Prostate gland (tissue), 2 donors: ENCODE data around the gene MKRN1.

Source experiments
- POLR2A ChIP-seq: fragments of 450-650 bp; IDR thresholded peaks from one replicate; pipeline ENCODE4 v1.6.1; 2016; ENCODE audit warnings: antibody characterized with exemption, mild to moderate bottlenecking
- POLR2AphosphoS5 ChIP-seq: sonication (generic); formaldehyde crosslinking; IDR thresholded peaks from one replicate; pipeline ENCODE4 v1.6.1; 2017; ENCODE audit warnings: antibody characterized with exemption
- TF ChIP-seq, protein P1 (sequence below), 4 experiments: fragments of 200-600 bp in 2 of 4; fragments of 450-650 bp in 2 of 4; sonication (generic) in 2 of 4; IDR thresholded peaks; 1 replicate in 3 of 4; 2 replicates in 1 of 4; pipeline ENCODE4 v1.5.1; 2016 to 2019; ENCODE audit warnings: antibody characterized with exemption in 4 of 4, mild to moderate bottlenecking in 2 of 4, moderate library complexity in 2 of 4

DNA sequence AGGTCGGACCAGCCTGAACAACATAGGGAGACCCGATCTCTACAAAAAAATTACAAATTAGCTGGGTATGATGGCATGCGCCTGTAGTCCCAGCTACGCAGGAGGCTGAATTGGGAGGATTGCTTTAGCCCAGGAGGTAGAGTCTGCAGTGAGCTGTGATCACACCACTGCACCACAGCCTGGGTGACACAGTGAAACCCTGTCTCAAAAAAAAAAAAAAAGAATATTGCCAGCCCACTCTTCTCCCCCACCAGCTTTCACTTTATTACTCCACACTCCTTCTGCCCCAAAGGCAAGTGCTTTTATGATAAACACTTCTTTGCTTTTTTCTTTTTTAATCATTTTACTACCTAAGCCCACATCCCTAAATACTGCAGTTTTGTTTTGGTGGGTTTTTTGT, 60.7 kb downstream of the MKRN1 start:
- no peak for TF ChIP-seq POLR2A
- TF ChIP-seq, protein P1, sequence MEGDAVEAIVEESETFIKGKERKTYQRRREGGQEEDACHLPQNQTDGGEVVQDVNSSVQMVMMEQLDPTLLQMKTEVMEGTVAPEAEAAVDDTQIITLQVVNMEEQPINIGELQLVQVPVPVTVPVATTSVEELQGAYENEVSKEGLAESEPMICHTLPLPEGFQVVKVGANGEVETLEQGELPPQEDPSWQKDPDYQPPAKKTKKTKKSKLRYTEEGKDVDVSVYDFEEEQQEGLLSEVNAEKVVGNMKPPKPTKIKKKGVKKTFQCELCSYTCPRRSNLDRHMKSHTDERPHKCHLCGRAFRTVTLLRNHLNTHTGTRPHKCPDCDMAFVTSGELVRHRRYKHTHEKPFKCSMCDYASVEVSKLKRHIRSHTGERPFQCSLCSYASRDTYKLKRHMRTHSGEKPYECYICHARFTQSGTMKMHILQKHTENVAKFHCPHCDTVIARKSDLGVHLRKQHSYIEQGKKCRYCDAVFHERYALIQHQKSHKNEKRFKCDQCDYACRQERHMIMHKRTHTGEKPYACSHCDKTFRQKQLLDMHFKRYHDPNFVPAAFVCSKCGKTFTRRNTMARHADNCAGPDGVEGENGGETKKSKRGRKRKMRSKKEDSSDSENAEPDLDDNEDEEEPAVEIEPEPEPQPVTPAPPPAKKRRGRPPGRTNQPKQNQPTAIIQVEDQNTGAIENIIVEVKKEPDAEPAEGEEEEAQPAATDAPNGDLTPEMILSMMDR (IDR thresholded peaks at IDR 0.05), result no peak
- no peak for TF ChIP-seq POLR2AphosphoS5
